Epithelial cell of proximal tubule (primary cell): ENCODE measurements around the gene MAP9. TPM values are rescaled to one million over a fixed set of nuclear protein-coding genes. Genes with fewer than 3 reads are reported as not detected.

Source experiments
- DNase-seq: peaks from one replicate; pipeline ENCODE4 v3.0.0-alpha.2; 2011; ENCODE audit warnings: low read depth
- H3K4me3 ChIP-seq: 2 replicates; pipeline ENCODE4 v1.5.1; 2011; ENCODE audit warnings: low read depth, mild to moderate bottlenecking, low read length
- CTCF ChIP-seq: conservative IDR thresholded peaks from 2 replicates; pipeline ENCODE4 v1.5.1; 2012; ENCODE audit warnings: low read depth, mild to moderate bottlenecking, low read length
- total RNA-seq: library from RNA; depleted of rRNA; stranded (reverse); fragments of >200 nt; gene quantifications from 2 replicates; pipeline ENCODE4 v1.2.3, GENCODE V29; 2015

The MAP9 gene
- total RNA-seq, 1 donor from 2014 or later: 7.5 TPM

GRCh38 chr4:155392481-155393184, 15.9 kb upstream of the MAP9 start:
- TF ChIP-seq CTCF: no peak
- no peak for DNase-seq
- H3K4me3 ChIP-seq: no peak overlapping the region

DNA sequence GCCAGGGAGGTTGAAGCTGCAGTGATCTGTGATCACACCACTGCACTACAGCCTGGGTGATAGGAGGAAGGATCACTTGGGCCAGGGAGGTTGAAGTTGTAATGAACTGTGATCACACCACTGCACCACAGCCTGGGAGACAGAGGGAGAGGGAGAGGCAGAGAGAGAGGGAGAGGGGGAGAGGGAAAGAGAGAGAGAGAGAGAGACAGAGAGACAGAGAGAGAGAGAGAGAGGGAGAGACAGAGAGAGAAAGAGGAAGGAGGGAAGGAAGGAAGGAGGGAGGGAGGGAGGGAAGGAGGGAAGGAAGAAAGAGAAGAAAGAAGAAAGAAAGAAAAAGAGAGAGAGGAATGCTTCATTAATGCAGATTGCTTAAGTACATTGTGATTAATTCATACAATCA, 15.2 kb upstream of the MAP9 start:
- no peak for DNase-seq
- TF ChIP-seq CTCF: no peak
- H3K4me3 ChIP-seq: no peak overlapping the region

DNA sequence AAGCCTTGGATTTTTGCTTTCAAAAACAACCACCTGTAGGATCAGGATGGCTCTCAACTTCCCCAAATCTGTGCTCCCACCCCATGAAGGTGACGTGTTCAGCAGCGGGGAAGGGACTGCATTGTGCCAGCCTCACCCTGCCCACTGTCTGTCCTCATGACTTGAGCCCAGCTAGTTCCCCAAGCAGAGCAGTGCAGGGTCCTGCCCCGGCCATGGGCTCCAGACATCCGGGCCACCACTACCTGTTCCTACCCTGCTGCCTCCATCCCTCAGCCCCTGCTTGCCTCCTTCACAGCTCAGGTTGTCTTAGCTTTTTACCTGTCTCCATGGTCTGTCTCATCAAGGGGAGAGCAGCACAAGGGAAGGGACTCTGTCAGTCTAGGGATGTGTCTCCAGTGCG, 11.4 kb upstream of the MAP9 start:
- no peak overlapping the region for H3K4me3 ChIP-seq
- TF ChIP-seq CTCF: no peak
- DNase-seq: no peak

GRCh38 chr4:155383541-155383940, 6.8 kb upstream of the MAP9 start:
- no peak overlapping the region for H3K4me3 ChIP-seq
- TF ChIP-seq CTCF: no peak
- DNase-seq: no peak

DNA sequence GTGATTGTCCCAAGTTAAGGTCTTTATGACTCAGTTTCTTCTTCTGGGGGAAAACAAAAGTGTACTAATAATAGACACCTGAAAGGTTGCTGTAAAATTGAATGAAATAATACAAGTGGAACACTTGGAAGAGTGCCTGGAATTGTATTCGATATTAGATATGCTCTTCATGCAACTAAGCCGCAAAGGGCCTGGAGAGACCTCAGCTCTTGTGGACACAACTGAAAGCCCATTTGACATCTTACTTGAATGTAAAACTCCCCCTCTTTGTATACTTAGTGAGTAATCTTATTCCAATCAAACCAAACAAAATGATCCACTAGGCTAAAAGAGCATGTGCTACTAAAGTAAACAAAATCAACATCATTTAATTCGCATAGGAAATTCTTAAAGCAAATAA, 511 bp upstream of the MAP9 start:
- H3K4me3 ChIP-seq: peak overlapping the region; percentile 81
- TF ChIP-seq CTCF: no peak
- DNase-seq: no peak

- no peak for DNase-seq
Measured at GRCh38 chr4:155371432-155372043, 5.2 kb downstream of the MAP9 start.

More at GRCh38 chr4:155371432-155372043, 5.2 kb downstream of the MAP9 start:
- H3K4me3 ChIP-seq: no peak overlapping the region
- TF ChIP-seq CTCF: no peak
